Stimulated activated naive CD8-positive, alpha-beta T cell treated with anti-CD3 and anti-CD28 coated beads, Interleukin-15, amount 100 ng/mL, for 72 hours (primary cell): ENCODE measurements around the gene KLHL34.
A peak's percentile ranks its signal among the peaks of the same experiment; 100 is the strongest.

Experiments
- ATAC-seq: fragments of 150-1000 bp; cut with Tn5 transposase; 2 replicates; pipeline ENCODE4 v1.10.0; 2021; ENCODE audit warnings: mild to moderate bottlenecking, moderate library complexity
- DNase-seq, 2 donors: peaks; one replicate each; pipeline ENCODE4 v3.0.0; 2021 to 2022
- H3K27ac Mint-ChIP-seq, 2 donors: one replicate each; pipeline ENCODE4 v1.8.0; 2022; ENCODE audit warnings: mild to moderate bottlenecking in 2 of 2, mixed read lengths in 2 of 2, moderate library complexity in 2 of 2
- H3K27me3 Mint-ChIP-seq: one replicate; pipeline ENCODE4 v1.8.0; 2022; ENCODE audit warnings: mixed read lengths
- H3K4me1 Mint-ChIP-seq: one replicate; pipeline ENCODE4 v1.8.0; 2022; ENCODE audit warnings: mild to moderate bottlenecking, mixed read lengths
- H3K4me3 Mint-ChIP-seq, 2 donors: one replicate each; pipeline ENCODE4 v1.8.0; 2022; ENCODE audit warnings: mild to moderate bottlenecking in 2 of 2, mixed read lengths in 2 of 2, moderate library complexity in 1 of 2
- H3K9me3 Mint-ChIP-seq, 2 donors: one replicate each; pipeline ENCODE4 v1.8.0; 2022; ENCODE audit warnings: mixed read lengths in 2 of 2

KLHL34 gene

GRCh38 chrX:21660156-21660555, 2.0 kb upstream of the KLHL34 start:
- DNase-seq (no peak), ATAC-seq (no peak)
- Mint-ChIP-seq H3K9me3 (no peaks in the 10 kb centered on the region), H3K4me1 (peaks cover 12% of the 10 kb centered on the region), H3K27ac (no peak overlapping the region), H3K27me3 (peaks cover 8% of the 10 kb centered on the region), H3K4me3 (no peak overlapping the region)

- H3K27ac Mint-ChIP-seq, result no peak overlapping the region
- DNase-seq, result no peak
- H3K4me1 Mint-ChIP-seq, result peaks cover 12% of the 10 kb centered on the region
- no peak for ATAC-seq
- H3K4me3 Mint-ChIP-seq, result peak overlapping the region; percentile 64 to 65
- no peaks in the 10 kb centered on the region for H3K9me3 Mint-ChIP-seq
- peaks cover 8% of the 10 kb centered on the region for H3K27me3 Mint-ChIP-seq
Measured at GRCh38 chrX:21659320-21659719, 1.2 kb upstream of the KLHL34 start.

GRCh38 chrX:21658746-21659145, 616 bp upstream of the KLHL34 start:
- Mint-ChIP-seq H3K27ac (peak overlapping the region in 1 of 2 donors; percentile 34), H3K4me1 (peaks cover 12% of the 10 kb centered on the region), H3K27me3 (peaks cover 8% of the 10 kb centered on the region), H3K4me3 (peak overlapping the region; percentile 64 to 65), H3K9me3 (no peaks in the 10 kb centered on the region)
- ATAC-seq (peak; percentile 69), DNase-seq (peak in 1 of 2 donors; percentile 21)

GRCh38 chrX:21657318-21658151, 595 bp downstream of the KLHL34 start:
- ATAC-seq (peak; percentile 62), DNase-seq (peak; percentile 20 to 21)
- H3K4me1 Mint-ChIP-seq, result peaks cover 12% of the 10 kb centered on the region
- H3K27me3 Mint-ChIP-seq, result peaks cover 8% of the 10 kb centered on the region
- H3K9me3 Mint-ChIP-seq, result no peaks in the 10 kb centered on the region
- H3K4me3 Mint-ChIP-seq, result peak overlapping the region; percentile 76 to 82
- H3K27ac Mint-ChIP-seq, result peak overlapping the region in 1 of 2 donors; percentile 86

- H3K9me3 Mint-ChIP-seq, result no peaks in the 10 kb centered on the region
- peak overlapping the region in 1 of 2 donors; percentile 19 for H3K27ac Mint-ChIP-seq
- DNase-seq (peak; percentile 5 to 8), ATAC-seq (peak; percentile 35)
- peaks cover 1% of the 10 kb centered on the region for H3K27me3 Mint-ChIP-seq
- peak overlapping the region in 1 of 2 donors; percentile 18 for H3K4me3 Mint-ChIP-seq
- peaks cover 12% of the 10 kb centered on the region for H3K4me1 Mint-ChIP-seq
Measured at GRCh38 chrX:21656587-21657317, 1.4 kb downstream of the KLHL34 start.

- DNase-seq (peak in 1 of 2 donors; percentile 8), ATAC-seq (peak; percentile 16)
- peaks cover 12% of the 10 kb centered on the region for H3K4me1 Mint-ChIP-seq
- peak overlapping the region; percentile 18 to 56 for H3K4me3 Mint-ChIP-seq
- no peak overlapping the region for H3K27ac Mint-ChIP-seq
- no peaks in the 10 kb centered on the region for H3K27me3 Mint-ChIP-seq
- no peaks in the 10 kb centered on the region for H3K9me3 Mint-ChIP-seq
Measured at GRCh38 chrX:21655901-21656586, 2.1 kb downstream of the KLHL34 start.

GRCh38 chrX:21645886-21646285, 12.2 kb downstream of the KLHL34 start:
- no peak for DNase-seq
- ATAC-seq, result no peak
- Mint-ChIP-seq H3K9me3 (no peaks in the 10 kb centered on the region), H3K4me3 (no peak overlapping the region), H3K4me1 (no peaks in the 10 kb centered on the region), H3K27me3 (no peaks in the 10 kb centered on the region), H3K27ac (no peak overlapping the region)

- ATAC-seq, result no peak
- Mint-ChIP-seq H3K4me3 (no peak overlapping the region), H3K27ac (no peak overlapping the region), H3K4me1 (no peaks in the 10 kb centered on the region), H3K9me3 (no peaks in the 10 kb centered on the region), H3K27me3 (no peaks in the 10 kb centered on the region)
- no peak for DNase-seq
Measured at GRCh38 chrX:21645431-21645830, 12.7 kb downstream of the KLHL34 start.

GRCh38 chrX:21639775-21640174, 18.4 kb downstream of the KLHL34 start:
- Mint-ChIP-seq H3K9me3 (no peaks in the 10 kb centered on the region), H3K4me1 (no peaks in the 10 kb centered on the region), H3K4me3 (no peak overlapping the region), H3K27ac (no peak overlapping the region), H3K27me3 (no peaks in the 10 kb centered on the region)
- DNase-seq, result no peak
- no peak for ATAC-seq

- H3K27ac Mint-ChIP-seq, result no peak overlapping the region
- no peak for DNase-seq
- no peaks in the 10 kb centered on the region for H3K27me3 Mint-ChIP-seq
- no peaks in the 10 kb centered on the region for H3K4me1 Mint-ChIP-seq
- H3K4me3 Mint-ChIP-seq, result no peak overlapping the region
- no peaks in the 10 kb centered on the region for H3K9me3 Mint-ChIP-seq
- no peak for ATAC-seq
Measured at GRCh38 chrX:21638311-21638710, 19.8 kb downstream of the KLHL34 start.

GRCh38 chrX:21632027-21632426, 26.1 kb downstream of the KLHL34 start:
- ATAC-seq, result no peak
- no peak overlapping the region for H3K27ac Mint-ChIP-seq

GRCh38 chrX:21623778-21624501, 34.2 kb downstream of the KLHL34 start:
- H3K27me3 Mint-ChIP-seq, result no peaks in the 10 kb centered on the region
- H3K4me1 Mint-ChIP-seq, result no peaks in the 10 kb centered on the region
- ATAC-seq (no peak), DNase-seq (no peak)
- no peak overlapping the region for H3K27ac Mint-ChIP-seq
- H3K4me3 Mint-ChIP-seq, result no peak overlapping the region
- H3K9me3 Mint-ChIP-seq, result peaks cover 4 to 15% of the 10 kb centered on the region in 2 donors

More at GRCh38 chrX:21632027-21632426, 26.1 kb downstream of the KLHL34 start:
- H3K9me3 Mint-ChIP-seq, result peaks cover 5 to 8% of the 10 kb centered on the region in 2 donors
- DNase-seq, result no peak
- no peaks in the 10 kb centered on the region for H3K27me3 Mint-ChIP-seq
- no peak overlapping the region for H3K4me3 Mint-ChIP-seq
- H3K4me1 Mint-ChIP-seq, result no peaks in the 10 kb centered on the region

GRCh38 chrX:21620234-21620633, 37.9 kb downstream of the KLHL34 start:
- H3K27me3 Mint-ChIP-seq, result no peaks in the 10 kb centered on the region
- ATAC-seq (no peak), DNase-seq (no peak)
- no peak overlapping the region for H3K4me3 Mint-ChIP-seq
- H3K27ac Mint-ChIP-seq, result no peak overlapping the region
- no peaks in the 10 kb centered on the region for H3K4me1 Mint-ChIP-seq
- H3K9me3 Mint-ChIP-seq, result no peaks in the 10 kb centered on the region

GRCh38 chrX:21616386-21616785, 41.7 kb downstream of the KLHL34 start:
- no peaks in the 10 kb centered on the region for H3K27me3 Mint-ChIP-seq
- DNase-seq, result no peak
- ATAC-seq, result no peak
- no peak overlapping the region for H3K27ac Mint-ChIP-seq
- no peak overlapping the region for H3K4me3 Mint-ChIP-seq
- H3K4me1 Mint-ChIP-seq, result no peaks in the 10 kb centered on the region
- H3K9me3 Mint-ChIP-seq, result no peaks in the 10 kb centered on the region

- ATAC-seq (no peak), DNase-seq (no peak)
- H3K9me3 Mint-ChIP-seq, result no peaks in the 10 kb centered on the region
- no peak overlapping the region for H3K4me3 Mint-ChIP-seq
- no peak overlapping the region for H3K27ac Mint-ChIP-seq
- H3K27me3 Mint-ChIP-seq, result no peaks in the 10 kb centered on the region
- H3K4me1 Mint-ChIP-seq, result no peaks in the 10 kb centered on the region
Measured at GRCh38 chrX:21612154-21612553, 46.0 kb downstream of the KLHL34 start.
